Measurements from ENCODE around the gene LCN12. TPM values are rescaled to one million over a fixed set of nuclear protein-coding genes. Genes with fewer than 3 reads are reported as not detected.

LCN12 gene
- total RNA-seq, 2 donors from 2014 or later: 6.5 to 8.6 TPM

- Histone ChIP-seq H3K9me3 (no peaks in the 10 kb centered on the region), H3K4me1 (peaks cover 18% of the 10 kb centered on the region), H3K27ac (peak overlapping the region; percentile 95), H3K4me3 (peak overlapping the region; percentile 74), H3K36me3 (no peaks in the 10 kb centered on the region), H3K27me3 (no peaks in the 10 kb centered on the region), H3K9ac (ENCODE audit: low read depth in 2 of 2, low read length in 2 of 2) (peak overlapping the region; percentile 77 to 87)
- intact Hi-C loops (cut with DNase I): no loop called here
- no peak for TF ChIP-seq CTCF (IDR thresholded peaks at IDR 0.05)
- no peak for DNase-seq
These were observed 40.8 kb downstream of the LCN12 start for GRCh38 chr9:136992819-136993369.

- intact Hi-C loops (cut with DNase I): no loop called here
- DNase-seq: no peak
- no peak overlapping the region for H3K4me3 ChIP-seq
- no peak overlapping the region for H3K9ac ChIP-seq (ENCODE audit: low read depth in 2 of 2, low read length in 2 of 2)
- H3K9me3 ChIP-seq: no peaks in the 10 kb centered on the region
- no peaks in the 10 kb centered on the region for H3K36me3 ChIP-seq
- no peak overlapping the region for H3K27ac ChIP-seq
- H3K4me1 ChIP-seq: peaks cover 18% of the 10 kb centered on the region
- H3K27me3 ChIP-seq: no peaks in the 10 kb centered on the region
- no peak for TF ChIP-seq CTCF (IDR thresholded peaks at IDR 0.05)
These were observed 42.3 kb downstream of the LCN12 start for GRCh38 chr9:136994180-136994887.

GRCh38 chr9:136994888-136995230 lies 42.8 kb downstream of the LCN12 start:
- Histone ChIP-seq H3K4me1 (peaks cover 18% of the 10 kb centered on the region), H3K9me3 (no peaks in the 10 kb centered on the region), H3K9ac (ENCODE audit: low read depth in 2 of 2, low read length in 2 of 2) (no peak overlapping the region), H3K36me3 (no peaks in the 10 kb centered on the region), H3K27me3 (no peaks in the 10 kb centered on the region), H3K4me3 (no peak overlapping the region), H3K27ac (no peak overlapping the region)
- DNase-seq: no peak
- intact Hi-C loops (cut with DNase I): no loop called here
- no peak for TF ChIP-seq CTCF (IDR thresholded peaks at IDR 0.05)

- H3K27me3 ChIP-seq: no peaks in the 10 kb centered on the region
These were observed 43.3 kb downstream of the LCN12 start for GRCh38 chr9:136995362-136995761.

GRCh38 chr9:136995772-136996311 lies 43.8 kb downstream of the LCN12 start:
- TF ChIP-seq CTCF (IDR thresholded peaks at IDR 0.05): no peak
- Histone ChIP-seq H3K9ac (ENCODE audit: low read depth in 2 of 2, low read length in 2 of 2) (peak overlapping the region; percentile 40 to 63), H3K36me3 (no peaks in the 10 kb centered on the region), H3K27ac (peak overlapping the region; percentile 57), H3K27me3 (no peaks in the 10 kb centered on the region), H3K9me3 (no peaks in the 10 kb centered on the region), H3K4me1 (peaks cover 18% of the 10 kb centered on the region), H3K4me3 (peak overlapping the region; percentile 32)
- DNase-seq: no peak
- intact Hi-C loops (cut with DNase I): no loop called here

More at GRCh38 chr9:136995362-136995761, 43.3 kb downstream of the LCN12 start:
- intact Hi-C loops (cut with DNase I): no loop called here
- H3K4me3 ChIP-seq: no peak overlapping the region
- TF ChIP-seq CTCF (IDR thresholded peaks at IDR 0.05): no peak
- peaks cover 18% of the 10 kb centered on the region for H3K4me1 ChIP-seq
- no peak overlapping the region for H3K27ac ChIP-seq
- no peak overlapping the region for H3K9ac ChIP-seq (ENCODE audit: low read depth in 2 of 2, low read length in 2 of 2)
- H3K36me3 ChIP-seq: no peaks in the 10 kb centered on the region
- DNase-seq: no peak
- H3K9me3 ChIP-seq: no peaks in the 10 kb centered on the region

All from colonic mucosa (tissue), 4 donors.